ENCODE results near the gene SMYD3. TPM values are rescaled to one million over a fixed set of nuclear protein-coding genes. Genes with fewer than 3 reads are reported as not detected.

The SMYD3 gene
- polyA plus RNA-seq, 3 donors = 4.8 to 12.4 (median 7.1) TPM

GRCh38 chr1:246518456-246519205 lies 11.6 kb upstream of the SMYD3 start:
- WGBS, 3 donors = 87 to 90% (median 88%) methylated on average over 17 of the region's 17 CpGs
- H3K27ac ChIP-seq (ENCODE audit: low read depth, low read length) = no peak overlapping the region

GRCh38 chr1:246517391-246517790 lies 10.3 kb upstream of the SMYD3 start:
- H3K27ac ChIP-seq (ENCODE audit: low read depth, low read length) = no peak overlapping the region

GRCh38 chr1:246516126-246516525 lies 9.0 kb upstream of the SMYD3 start:
- no peak overlapping the region for H3K27ac ChIP-seq (ENCODE audit: low read depth, low read length)
- 95 to 99% (median 95%) methylated on average over 8 to 10 of the region's 10 CpGs for WGBS, 3 donors

More at GRCh38 chr1:246517391-246517790, 10.3 kb upstream of the SMYD3 start:
- 78 to 84% (median 81%) methylated on average over 7 of the region's 7 CpGs for WGBS, 3 donors

- 76 to 83% (median 79%) methylated on average over 3 of the region's 3 CpGs for WGBS, 3 donors
- no peak overlapping the region for H3K27ac ChIP-seq (ENCODE audit: low read depth, low read length)
Observed at GRCh38 chr1:246515390-246516005, 8.4 kb upstream of the SMYD3 start.

GRCh38 chr1:246513619-246514343 lies 6.7 kb upstream of the SMYD3 start:
- WGBS, 3 donors = 92 to 95% (median 93%) methylated on average over 7 of the region's 7 CpGs
- no peak overlapping the region for H3K27ac ChIP-seq (ENCODE audit: low read depth, low read length)

GRCh38 chr1:246513041-246513440 lies 6.0 kb upstream of the SMYD3 start:
- 92 to 100% (median 93%) methylated on average over 5 of the region's 5 CpGs for WGBS, 3 donors

GRCh38 chr1:246512635-246513034 lies 5.6 kb upstream of the SMYD3 start:
- whole genome bisulfite sequencing, 3 donors = 85 to 89% (median 86%) methylated on average over 10 of the region's 10 CpGs
- no peak overlapping the region for H3K27ac ChIP-seq (ENCODE audit: low read depth, low read length)

More at GRCh38 chr1:246513041-246513440, 6.0 kb upstream of the SMYD3 start:
- no peak overlapping the region for H3K27ac ChIP-seq (ENCODE audit: low read depth, low read length)

- 85 to 98% (median 96%) methylated on average over 7 of the region's 7 CpGs for WGBS, 3 donors
- no peak overlapping the region for H3K27ac ChIP-seq (ENCODE audit: low read depth, low read length)
Observed at GRCh38 chr1:246512230-246512629, 5.2 kb upstream of the SMYD3 start.

- WGBS, 3 donors = 95 to 98% (median 97%) methylated on average over 5 to 7 of the region's 7 CpGs
- H3K27ac ChIP-seq (ENCODE audit: low read depth, low read length) = no peak overlapping the region
Observed at GRCh38 chr1:246511203-246511602, 4.1 kb upstream of the SMYD3 start.

- H3K27ac ChIP-seq (ENCODE audit: low read depth, low read length) = no peak overlapping the region
- WGBS, 3 donors = 88 to 93% (median 92%) methylated on average over 13 of the region's 13 CpGs
Observed at GRCh38 chr1:246510147-246511030, 3.3 kb upstream of the SMYD3 start.

GRCh38 chr1:246508897-246509688 lies 2.0 kb upstream of the SMYD3 start:
- whole genome bisulfite sequencing, 3 donors = 89 to 92% (median 89%) methylated on average over 25 to 26 of the region's 26 CpGs
- no peak overlapping the region for H3K27ac ChIP-seq (ENCODE audit: low read depth, low read length)

GRCh38 chr1:246506367-246506673 lies 759 bp downstream of the SMYD3 start:
- H3K27ac ChIP-seq (ENCODE audit: low read depth, low read length) = no peak overlapping the region
- WGBS, 3 donors = 4 to 11% (median 6%) methylated on average over 9 of the region's 9 CpGs

GRCh38 chr1:246503341-246503740 lies 3.7 kb downstream of the SMYD3 start:
- 75 to 85% (median 76%) methylated on average over 7 of the region's 7 CpGs for WGBS, 3 donors
- no peak overlapping the region for H3K27ac ChIP-seq (ENCODE audit: low read depth, low read length)

- no peak overlapping the region for H3K27ac ChIP-seq (ENCODE audit: low read depth, low read length)
- WGBS, 3 donors = 49 to 59% (median 50%) methylated on average over 2 of the region's 2 CpGs
Observed at GRCh38 chr1:246497331-246497915, 9.7 kb downstream of the SMYD3 start.

- no peak overlapping the region for H3K27ac ChIP-seq (ENCODE audit: low read depth, low read length)
- 21 to 33% (median 31%) methylated on average over 3 of the region's 3 CpGs for WGBS, 3 donors
Observed at GRCh38 chr1:246492611-246493245, 14.4 kb downstream of the SMYD3 start.

- 88 to 93% (median 91%) methylated on average over 7 of the region's 7 CpGs for WGBS, 3 donors
- H3K27ac ChIP-seq (ENCODE audit: low read depth, low read length) = no peak overlapping the region
Observed at GRCh38 chr1:246491551-246492053, 15.5 kb downstream of the SMYD3 start.

- H3K27ac ChIP-seq (ENCODE audit: low read depth, low read length) = no peak overlapping the region
- WGBS, 3 donors = 91 to 96% (median 96%) methylated on average over 6 of the region's 6 CpGs
Observed at GRCh38 chr1:246488674-246489073, 18.4 kb downstream of the SMYD3 start.

All from adipose tissue (tissue), 3 donors.